Neural cell (in vitro differentiated cells): ENCODE data around the gene SF3B1. TPM values are rescaled to one million over a fixed set of nuclear protein-coding genes. Genes with fewer than 3 reads are reported as not detected.

Experiments
- H2AFZ ChIP-seq: fragments of 200-600, 300-800 bp; sonication (generic), shearing (Covaris generic); 2 replicates; pipeline ENCODE4 v1.6.0; 2014; ENCODE audit warnings: low read depth, mild to moderate bottlenecking, antibody characterized with exemption, low read length, moderate library complexity
- H3F3A ChIP-seq: fragments of 200-600 bp; shearing (Covaris generic); 2 replicates; pipeline ENCODE4 v1.6.1; 2016; ENCODE audit warnings: mild to moderate bottlenecking, moderate library complexity, mixed read lengths, antibody characterized with exemption, low read length; ENCODE audit not compliant: insufficient read depth, poor library complexity, severe bottlenecking
- H3K27ac ChIP-seq: fragments of 200-600, 300-800 bp; sonication (generic), shearing (Covaris generic); 2 replicates; pipeline ENCODE4 v1.5.1; 2014; ENCODE audit warnings: mild to moderate bottlenecking, low read length, moderate library complexity
- H3K27me3 ChIP-seq: fragments of 300-800, 200-600 bp; sonication (generic), shearing (Covaris generic); 2 replicates; pipeline ENCODE4 v1.6.0; 2014; ENCODE audit warnings: mild to moderate bottlenecking, low read depth, low read length, moderate library complexity; ENCODE audit not compliant: insufficient read depth
- H3K36me3 ChIP-seq: fragments of 300-800, 200-600 bp; sonication (generic), shearing (Covaris generic); 2 replicates; pipeline ENCODE4 v1.5.1; 2014; ENCODE audit warnings: mild to moderate bottlenecking, antibody characterized with exemption, low read length, moderate library complexity; ENCODE audit not compliant: insufficient read depth
- H3K4me2 ChIP-seq: fragments of 300-800, 200-600 bp; sonication (generic), shearing (Covaris generic); 2 replicates; pipeline ENCODE4 v1.6.0; 2014; ENCODE audit warnings: mild to moderate bottlenecking, low read length
- H3K4me3 ChIP-seq: fragments of 300-800, 200-600 bp; sonication (generic), shearing (Covaris generic); 2 replicates; pipeline ENCODE4 v1.5.1; 2014; ENCODE audit warnings: mild to moderate bottlenecking, low read length, moderate library complexity
- H3K79me2 ChIP-seq: fragments of 200-600 bp; shearing (Covaris generic); replicated peaks from 2 replicates; pipeline ENCODE4 v1.6.0; 2014; ENCODE audit warnings: mild to moderate bottlenecking, low read length, moderate library complexity; ENCODE audit not compliant: insufficient read depth
- H3K9ac ChIP-seq: fragments of 300-800, 200-600 bp; sonication (generic), shearing (Covaris generic); 2 replicates; pipeline ENCODE4 v1.6.1; 2016; ENCODE audit warnings: mild to moderate bottlenecking, low read length, mixed read lengths
- H3K9me2 ChIP-seq: fragments of 200-600 bp; shearing (Covaris generic); 2 replicates; pipeline ENCODE4 v1.6.1; 2016; ENCODE audit warnings: mild to moderate bottlenecking, low read length, mixed read lengths; ENCODE audit not compliant: insufficient read depth
- H3K9me3 ChIP-seq: fragments of 200-600, 300-800 bp; sonication (generic), shearing (Covaris generic); 2 replicates; pipeline ENCODE4 v1.6.1; 2016; ENCODE audit warnings: mild to moderate bottlenecking, mixed run types, low read length, moderate library complexity, mixed read lengths
- H4K20me1 ChIP-seq: fragments of 200-600 bp; shearing (Covaris generic); 2 replicates; pipeline ENCODE4 v1.6.1; 2016; ENCODE audit warnings: mild to moderate bottlenecking, mixed run types; ENCODE audit not compliant: insufficient read depth
- EP300 ChIP-seq: fragments of 450-650 bp; conservative IDR thresholded peaks from 2 replicates; pipeline ENCODE4 v1.6.1; 2014; ENCODE audit warnings: antibody characterized with exemption, mild to moderate bottlenecking, moderate library complexity; ENCODE audit not compliant: poor library complexity, severe bottlenecking
- EZH2 ChIP-seq: fragments of 200-600, 300-800 bp; shearing (Covaris generic), sonication (generic); IDR thresholded peaks from 2 replicates; pipeline ENCODE4 v1.6.1; 2014; ENCODE audit warnings: antibody characterized with exemption, low read length, borderline replicate concordance, mild to moderate bottlenecking; ENCODE audit not compliant: insufficient read depth, poor library complexity, severe bottlenecking
- MXI1 ChIP-seq: fragments of 450-650 bp; conservative IDR thresholded peaks from 2 replicates; pipeline ENCODE4 v1.6.1; 2014; ENCODE audit warnings: antibody characterized with exemption, mild to moderate bottlenecking; ENCODE audit not compliant: poor library complexity, severe bottlenecking
- POLR2AphosphoS5 ChIP-seq: IDR thresholded peaks from 2 replicates; pipeline ENCODE4 v1.6.1; 2012
- RAD21 ChIP-seq: fragments of 450-650 bp; conservative IDR thresholded peaks from 2 replicates; pipeline ENCODE4 v1.6.1; 2014; ENCODE audit warnings: antibody characterized with exemption, mild to moderate bottlenecking, moderate library complexity
- SMC3 ChIP-seq: fragments of 450-650 bp; conservative IDR thresholded peaks from 2 replicates; pipeline ENCODE4 v1.6.1; 2014; ENCODE audit warnings: antibody characterized with exemption, mild to moderate bottlenecking, moderate library complexity; ENCODE audit not compliant: poor library complexity
- TAF1 ChIP-seq: IDR thresholded peaks from 2 replicates; pipeline ENCODE4 v1.6.1; 2012; ENCODE audit warnings: low read depth
- polyA plus RNA-seq: library from polyadenylated mRNA; depleted of rRNA; stranded (reverse); fragments of >200 nt; gene quantifications from 2 replicates; pipeline ENCODE4 v1.2.3, GENCODE V29; 2014
- TF ChIP-seq, protein P1 (sequence below): fragments of 450-650 bp; IDR thresholded peaks from 2 replicates; pipeline ENCODE4 v1.5.1; 2014; ENCODE audit warnings: antibody characterized with exemption, mild to moderate bottlenecking, moderate library complexity; ENCODE audit not compliant: poor library complexity, severe bottlenecking
- TF ChIP-seq, protein P2 (sequence below): IDR thresholded peaks from 2 replicates; pipeline ENCODE4 v1.6.1; 2012; ENCODE audit warnings: borderline replicate concordance

SF3B1 gene
- polyA plus RNA-seq, 1 donor from 2014 or later = 1,143 TPM

DNA sequence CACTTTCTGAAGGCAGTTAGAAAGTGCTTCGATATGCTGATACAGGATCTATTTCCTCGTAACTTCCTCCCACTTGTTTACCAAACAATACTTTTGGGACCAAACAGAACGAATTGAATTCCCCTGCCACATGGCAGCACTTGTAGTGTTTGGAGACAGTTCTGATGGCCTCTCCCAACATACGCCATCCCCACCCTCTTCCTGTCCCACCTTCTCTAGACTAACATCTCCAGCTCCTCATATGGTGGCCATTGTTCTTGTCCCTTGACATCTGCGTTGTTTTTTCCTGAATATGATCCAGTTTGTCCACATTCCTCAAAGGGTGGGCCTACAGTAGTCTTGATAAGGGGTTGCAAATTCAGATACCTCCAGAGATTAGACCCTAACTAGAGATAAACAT, 70.8 kb downstream of the SF3B1 start:
- no peak overlapping the region for H3K4me3 ChIP-seq
- H3K9me2 ChIP-seq = no peaks in the 10 kb centered on the region
- no peaks in the 10 kb centered on the region for H3K9me3 ChIP-seq
- no peaks in the 10 kb centered on the region for H4K20me1 ChIP-seq
- no peak overlapping the region for H3K27ac ChIP-seq
- no peak overlapping the region for H3K4me2 ChIP-seq
- no peaks in the 10 kb centered on the region for H3K36me3 ChIP-seq
- TF ChIP-seq POLR2AphosphoS5 = no peak
- TF ChIP-seq, protein P1, sequence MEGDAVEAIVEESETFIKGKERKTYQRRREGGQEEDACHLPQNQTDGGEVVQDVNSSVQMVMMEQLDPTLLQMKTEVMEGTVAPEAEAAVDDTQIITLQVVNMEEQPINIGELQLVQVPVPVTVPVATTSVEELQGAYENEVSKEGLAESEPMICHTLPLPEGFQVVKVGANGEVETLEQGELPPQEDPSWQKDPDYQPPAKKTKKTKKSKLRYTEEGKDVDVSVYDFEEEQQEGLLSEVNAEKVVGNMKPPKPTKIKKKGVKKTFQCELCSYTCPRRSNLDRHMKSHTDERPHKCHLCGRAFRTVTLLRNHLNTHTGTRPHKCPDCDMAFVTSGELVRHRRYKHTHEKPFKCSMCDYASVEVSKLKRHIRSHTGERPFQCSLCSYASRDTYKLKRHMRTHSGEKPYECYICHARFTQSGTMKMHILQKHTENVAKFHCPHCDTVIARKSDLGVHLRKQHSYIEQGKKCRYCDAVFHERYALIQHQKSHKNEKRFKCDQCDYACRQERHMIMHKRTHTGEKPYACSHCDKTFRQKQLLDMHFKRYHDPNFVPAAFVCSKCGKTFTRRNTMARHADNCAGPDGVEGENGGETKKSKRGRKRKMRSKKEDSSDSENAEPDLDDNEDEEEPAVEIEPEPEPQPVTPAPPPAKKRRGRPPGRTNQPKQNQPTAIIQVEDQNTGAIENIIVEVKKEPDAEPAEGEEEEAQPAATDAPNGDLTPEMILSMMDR = no peak
- no peak for TF ChIP-seq MXI1
- TF ChIP-seq, protein P2, sequence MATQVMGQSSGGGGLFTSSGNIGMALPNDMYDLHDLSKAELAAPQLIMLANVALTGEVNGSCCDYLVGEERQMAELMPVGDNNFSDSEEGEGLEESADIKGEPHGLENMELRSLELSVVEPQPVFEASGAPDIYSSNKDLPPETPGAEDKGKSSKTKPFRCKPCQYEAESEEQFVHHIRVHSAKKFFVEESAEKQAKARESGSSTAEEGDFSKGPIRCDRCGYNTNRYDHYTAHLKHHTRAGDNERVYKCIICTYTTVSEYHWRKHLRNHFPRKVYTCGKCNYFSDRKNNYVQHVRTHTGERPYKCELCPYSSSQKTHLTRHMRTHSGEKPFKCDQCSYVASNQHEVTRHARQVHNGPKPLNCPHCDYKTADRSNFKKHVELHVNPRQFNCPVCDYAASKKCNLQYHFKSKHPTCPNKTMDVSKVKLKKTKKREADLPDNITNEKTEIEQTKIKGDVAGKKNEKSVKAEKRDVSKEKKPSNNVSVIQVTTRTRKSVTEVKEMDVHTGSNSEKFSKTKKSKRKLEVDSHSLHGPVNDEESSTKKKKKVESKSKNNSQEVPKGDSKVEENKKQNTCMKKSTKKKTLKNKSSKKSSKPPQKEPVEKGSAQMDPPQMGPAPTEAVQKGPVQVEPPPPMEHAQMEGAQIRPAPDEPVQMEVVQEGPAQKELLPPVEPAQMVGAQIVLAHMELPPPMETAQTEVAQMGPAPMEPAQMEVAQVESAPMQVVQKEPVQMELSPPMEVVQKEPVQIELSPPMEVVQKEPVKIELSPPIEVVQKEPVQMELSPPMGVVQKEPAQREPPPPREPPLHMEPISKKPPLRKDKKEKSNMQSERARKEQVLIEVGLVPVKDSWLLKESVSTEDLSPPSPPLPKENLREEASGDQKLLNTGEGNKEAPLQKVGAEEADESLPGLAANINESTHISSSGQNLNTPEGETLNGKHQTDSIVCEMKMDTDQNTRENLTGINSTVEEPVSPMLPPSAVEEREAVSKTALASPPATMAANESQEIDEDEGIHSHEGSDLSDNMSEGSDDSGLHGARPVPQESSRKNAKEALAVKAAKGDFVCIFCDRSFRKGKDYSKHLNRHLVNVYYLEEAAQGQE = no peak
- TF ChIP-seq SMC3 = no peak
- no peak for TF ChIP-seq TAF1
- no peak for TF ChIP-seq EP300
- no peak for TF ChIP-seq RAD21
- no peak for TF ChIP-seq EZH2
- H3K79me2 ChIP-seq = no peaks in the 10 kb centered on the region
- H3K27me3 ChIP-seq = no peaks in the 10 kb centered on the region
- H2AFZ ChIP-seq = no peak overlapping the region
- H3F3A ChIP-seq = no peaks in the 10 kb centered on the region
- no peak overlapping the region for H3K9ac ChIP-seq

DNA sequence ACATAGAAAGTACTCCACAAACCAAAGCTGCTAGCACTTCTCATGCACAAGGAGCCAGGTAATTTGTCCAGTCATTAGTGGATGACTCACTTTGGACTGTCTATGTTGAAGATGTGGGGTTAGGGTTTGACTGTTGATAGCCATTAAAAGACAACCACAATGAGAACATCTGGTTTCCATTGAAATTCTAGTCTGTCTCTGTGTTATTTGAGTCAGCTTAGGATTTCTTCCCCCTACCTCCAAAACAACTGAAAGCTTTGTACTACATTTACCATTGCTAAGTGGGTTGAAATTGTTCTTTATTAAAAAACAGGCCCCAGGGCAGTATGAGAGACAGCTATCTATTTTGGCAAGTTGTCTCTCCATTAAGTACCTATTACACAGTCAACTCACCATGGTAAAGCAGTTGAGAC, 74.1 kb downstream of the SF3B1 start:
- no peak overlapping the region for H3K4me3 ChIP-seq
- no peak overlapping the region for H2AFZ ChIP-seq
- H4K20me1 ChIP-seq = no peaks in the 10 kb centered on the region
- H3K27ac ChIP-seq = no peak overlapping the region
- H3K9ac ChIP-seq = no peak overlapping the region
- TF ChIP-seq TAF1 (no peak), EZH2 (no peak), SMC3 (no peak), POLR2AphosphoS5 (no peak), EP300 (no peak), RAD21 (no peak), MXI1 (no peak)
- TF ChIP-seq, protein P2 = no peak
- TF ChIP-seq, protein P1 = no peak
- H3K36me3 ChIP-seq = no peaks in the 10 kb centered on the region
- no peaks in the 10 kb centered on the region for H3K79me2 ChIP-seq
- no peak overlapping the region for H3K4me2 ChIP-seq
- H3F3A ChIP-seq = no peaks in the 10 kb centered on the region
- no peaks in the 10 kb centered on the region for H3K27me3 ChIP-seq
- H3K9me3 ChIP-seq = no peaks in the 10 kb centered on the region
- H3K9me2 ChIP-seq = no peaks in the 10 kb centered on the region
